ENCODE results near the gene KLF1.

DNA sequence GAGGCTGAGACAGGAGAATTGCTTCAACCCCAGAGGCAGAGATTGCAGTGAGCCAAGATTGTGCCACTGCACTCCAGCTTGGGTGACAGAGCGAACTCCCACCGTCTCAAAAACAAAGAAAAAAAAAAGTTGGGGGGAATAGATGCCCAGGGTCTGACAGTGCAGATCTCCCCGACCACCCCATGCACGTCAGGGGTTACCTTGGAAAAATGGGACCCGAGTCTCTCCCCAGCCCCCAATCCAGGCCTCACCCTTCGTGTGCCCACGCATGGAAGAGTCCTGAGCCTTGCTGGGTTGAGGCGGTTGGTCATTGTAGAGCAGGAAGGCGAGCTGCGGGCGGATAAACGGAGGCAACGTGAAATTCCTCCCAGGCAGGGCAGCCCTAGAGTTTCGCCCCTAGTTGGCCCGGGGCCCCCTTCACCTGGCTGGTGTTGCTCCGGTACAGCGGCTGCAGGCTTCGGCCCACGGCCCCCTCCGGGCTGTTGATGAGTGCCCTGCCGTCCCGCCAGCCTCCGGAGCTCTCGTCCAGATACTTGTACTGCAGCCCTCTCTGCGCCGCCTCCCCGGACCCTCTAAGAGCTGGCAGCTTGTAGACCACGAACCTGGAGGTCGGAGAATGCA is 6.3 kb downstream of the KLF1 start:
- TF ChIP-seq, protein P1, sequence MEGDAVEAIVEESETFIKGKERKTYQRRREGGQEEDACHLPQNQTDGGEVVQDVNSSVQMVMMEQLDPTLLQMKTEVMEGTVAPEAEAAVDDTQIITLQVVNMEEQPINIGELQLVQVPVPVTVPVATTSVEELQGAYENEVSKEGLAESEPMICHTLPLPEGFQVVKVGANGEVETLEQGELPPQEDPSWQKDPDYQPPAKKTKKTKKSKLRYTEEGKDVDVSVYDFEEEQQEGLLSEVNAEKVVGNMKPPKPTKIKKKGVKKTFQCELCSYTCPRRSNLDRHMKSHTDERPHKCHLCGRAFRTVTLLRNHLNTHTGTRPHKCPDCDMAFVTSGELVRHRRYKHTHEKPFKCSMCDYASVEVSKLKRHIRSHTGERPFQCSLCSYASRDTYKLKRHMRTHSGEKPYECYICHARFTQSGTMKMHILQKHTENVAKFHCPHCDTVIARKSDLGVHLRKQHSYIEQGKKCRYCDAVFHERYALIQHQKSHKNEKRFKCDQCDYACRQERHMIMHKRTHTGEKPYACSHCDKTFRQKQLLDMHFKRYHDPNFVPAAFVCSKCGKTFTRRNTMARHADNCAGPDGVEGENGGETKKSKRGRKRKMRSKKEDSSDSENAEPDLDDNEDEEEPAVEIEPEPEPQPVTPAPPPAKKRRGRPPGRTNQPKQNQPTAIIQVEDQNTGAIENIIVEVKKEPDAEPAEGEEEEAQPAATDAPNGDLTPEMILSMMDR (conservative IDR thresholded peaks at IDR 0.05; ENCODE audit: low read length): no peak
- no peak for TF ChIP-seq EZH2phosphoT487 (IDR thresholded peaks at IDR 0.05; ENCODE audit: borderline replicate concordance, low read depth, low read length)

Measured in OCI-LY7 (cell line).